GM19452 (cell line): ENCODE data around the gene CENPX.

Experiments used
- ATAC-seq: cut with Tn5 transposase; IDR thresholded peaks from one replicate; pipeline ENCODE4 v1.9.1; 2021; ENCODE audit not compliant: unreplicated experiment

CENPX gene

GRCh38 chr17:82012261-82012639, 10.4 kb downstream of the CENPX start:
- ATAC-seq, result no peak

GRCh38 chr17:82011617-82012187, 11.0 kb downstream of the CENPX start:
- no peak for ATAC-seq

GRCh38 chr17:82010575-82011525, 11.8 kb downstream of the CENPX start:
- no peak for ATAC-seq

DNA sequence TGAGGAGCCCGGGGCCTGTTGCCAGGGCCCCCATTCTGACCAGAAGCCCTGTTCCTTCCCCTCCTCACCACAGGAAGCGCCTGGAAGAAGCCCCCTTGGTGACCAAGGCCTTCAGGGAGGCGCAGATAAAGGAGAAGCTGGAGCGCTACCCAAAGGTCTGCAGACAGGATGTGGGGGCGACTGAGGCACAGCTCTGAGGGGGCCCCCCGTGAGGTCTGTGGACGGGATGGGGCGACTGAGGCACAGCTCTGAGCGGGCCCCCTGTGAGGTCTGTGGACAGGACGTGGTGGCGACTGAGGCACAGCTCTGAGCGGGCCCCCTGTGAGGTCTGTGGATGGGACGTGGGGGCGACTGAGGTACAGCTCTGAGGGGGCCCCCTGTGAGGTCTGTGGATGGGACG, 13.3 kb downstream of the CENPX start:
- no peak for ATAC-seq

GRCh38 chr17:82008941-82009405, 13.7 kb downstream of the CENPX start:
- no peak for ATAC-seq

DNA sequence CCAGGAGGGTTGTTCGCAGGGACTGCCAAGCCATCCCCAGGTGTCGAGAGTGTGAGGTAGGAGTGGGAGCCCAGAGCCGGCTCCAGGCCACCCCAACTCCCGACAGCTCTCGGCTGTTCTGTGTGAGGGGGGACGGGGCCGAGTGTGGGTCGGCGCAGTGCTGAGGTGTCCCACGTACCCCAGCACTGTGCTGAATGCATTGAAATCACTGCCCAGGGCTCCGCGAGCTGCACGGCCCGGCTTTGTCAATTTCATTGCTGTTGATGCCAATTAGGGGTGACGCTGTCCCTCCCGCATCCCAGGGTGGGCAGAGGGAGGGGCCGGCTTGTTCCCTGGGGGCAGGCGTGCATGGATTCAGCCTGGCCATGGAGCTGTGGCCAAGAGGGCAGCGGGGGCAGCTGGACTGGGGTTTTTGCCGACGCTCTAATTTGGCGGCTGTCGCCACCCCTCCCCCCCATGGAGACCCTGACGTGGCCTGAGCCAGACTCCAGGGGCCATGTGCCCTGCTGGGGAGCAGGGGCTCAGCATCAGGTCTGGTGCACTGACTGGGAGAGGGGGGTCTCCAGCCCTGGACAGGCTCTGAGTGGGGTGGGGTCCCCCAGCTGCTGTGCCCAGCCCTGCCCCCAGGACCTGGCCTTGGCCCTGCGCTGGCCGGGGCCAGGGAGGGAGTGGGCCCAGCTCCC, 14.3 kb downstream of the CENPX start:
- no peak for ATAC-seq

DNA sequence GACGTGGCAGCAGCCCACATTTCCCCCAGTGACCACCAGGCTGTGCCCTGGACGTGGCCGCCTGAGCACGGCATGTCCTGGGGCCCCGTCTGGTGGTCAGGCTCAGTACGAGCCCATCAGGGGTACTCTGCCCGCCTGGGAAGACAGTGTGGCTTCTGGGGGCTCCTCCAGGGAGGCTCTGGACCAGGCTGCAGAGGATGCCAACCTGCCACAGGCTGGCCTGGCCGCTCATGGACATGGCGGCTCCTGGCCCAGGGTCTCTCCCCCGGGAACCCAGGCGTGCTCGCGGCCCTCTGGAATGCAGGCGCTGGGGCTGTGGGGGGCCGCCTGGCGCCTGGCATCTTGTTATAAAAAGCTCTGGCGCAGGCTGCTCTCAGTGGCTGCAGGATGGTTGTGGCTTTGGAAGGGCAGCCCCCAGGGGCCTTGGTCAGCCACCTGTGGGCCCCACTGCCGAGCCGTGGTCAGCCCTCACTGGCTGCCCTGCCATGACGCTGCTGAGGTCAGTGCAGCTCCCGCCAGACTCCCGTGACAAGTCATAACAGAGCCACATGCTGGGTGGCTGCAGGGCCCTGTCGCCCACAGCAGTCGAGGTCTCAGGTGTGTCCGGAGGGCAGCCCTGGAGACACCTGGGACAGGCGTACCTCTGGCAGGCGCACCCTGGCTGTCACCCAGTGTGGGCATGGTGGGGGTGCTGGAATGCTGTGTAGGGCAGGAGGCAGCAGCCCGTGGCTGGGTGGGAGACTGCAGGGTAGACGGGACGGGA, 15.0 kb downstream of the CENPX start:
- no peak for ATAC-seq

DNA sequence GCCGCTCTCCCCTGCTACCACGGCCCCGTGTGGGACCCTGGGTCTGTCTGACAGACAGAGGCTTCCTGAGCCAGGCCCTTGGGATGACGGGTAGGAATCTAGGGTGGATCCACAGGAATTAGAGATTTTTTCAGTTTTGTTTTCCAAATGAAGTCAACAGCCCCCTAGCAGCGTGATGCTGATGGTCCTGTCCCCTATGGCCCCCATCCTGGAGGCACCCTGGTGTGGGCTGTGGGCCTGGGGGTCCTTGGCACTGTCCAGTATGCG, 15.5 kb downstream of the CENPX start:
- ATAC-seq, result no peak

- ATAC-seq, result no peak
Observed at GRCh38 chr17:82006468-82007227, 16.0 kb downstream of the CENPX start.

- ATAC-seq, result no peak
Observed at GRCh38 chr17:82005701-82006348, 16.9 kb downstream of the CENPX start.

GRCh38 chr17:82004517-82005455, 17.9 kb downstream of the CENPX start:
- no peak for ATAC-seq

DNA sequence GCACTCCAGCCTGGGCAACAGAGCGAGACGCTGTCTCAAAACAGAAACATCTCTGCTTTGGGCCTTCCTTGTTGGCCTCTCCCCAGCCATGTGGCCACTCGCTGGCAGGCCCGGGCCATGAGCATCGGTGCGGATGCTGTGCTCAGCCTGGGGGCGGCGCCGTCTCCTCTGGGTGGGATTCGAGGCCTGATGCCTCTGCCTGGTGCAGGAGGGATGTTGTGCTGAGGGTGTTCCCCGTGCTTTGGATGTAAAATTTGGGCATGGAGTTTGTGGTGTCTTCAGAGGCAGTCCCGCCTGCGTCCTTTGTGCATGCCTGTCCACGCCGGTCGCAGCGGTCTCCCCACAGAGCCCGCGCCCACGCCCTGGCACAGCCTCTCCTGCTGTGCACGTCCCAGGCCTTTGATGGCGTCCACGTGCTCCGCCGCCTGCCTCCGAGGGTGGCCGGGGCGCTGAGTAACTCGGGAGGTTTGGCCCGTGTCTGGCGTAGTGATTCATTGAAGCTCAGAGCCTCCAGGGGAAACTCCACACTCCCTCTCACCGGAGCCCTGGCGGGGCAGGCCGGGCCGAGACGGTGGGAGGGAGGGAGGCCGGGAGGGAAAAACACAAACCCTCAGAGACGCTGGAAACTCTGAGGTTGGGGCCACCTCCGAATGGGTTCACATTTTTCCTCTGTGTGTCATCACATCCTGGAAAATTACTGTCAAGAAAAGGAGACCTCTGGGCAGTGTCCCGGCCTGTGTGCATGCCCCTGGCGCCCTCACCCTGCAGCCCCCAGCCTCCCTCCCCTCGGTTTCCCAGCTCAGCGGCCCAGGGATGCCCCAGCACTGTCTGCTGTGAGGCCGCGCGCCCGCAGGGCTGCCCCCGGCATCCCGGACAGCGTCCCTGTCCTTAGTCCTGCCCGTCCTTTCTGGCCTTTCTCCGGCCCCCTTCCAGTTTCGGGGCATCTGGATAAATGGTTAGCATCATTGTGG, 19.0 kb downstream of the CENPX start:
- no peak for ATAC-seq

- ATAC-seq, result no peak
Observed at GRCh38 chr17:82001571-82002056, 21.1 kb downstream of the CENPX start.

DNA sequence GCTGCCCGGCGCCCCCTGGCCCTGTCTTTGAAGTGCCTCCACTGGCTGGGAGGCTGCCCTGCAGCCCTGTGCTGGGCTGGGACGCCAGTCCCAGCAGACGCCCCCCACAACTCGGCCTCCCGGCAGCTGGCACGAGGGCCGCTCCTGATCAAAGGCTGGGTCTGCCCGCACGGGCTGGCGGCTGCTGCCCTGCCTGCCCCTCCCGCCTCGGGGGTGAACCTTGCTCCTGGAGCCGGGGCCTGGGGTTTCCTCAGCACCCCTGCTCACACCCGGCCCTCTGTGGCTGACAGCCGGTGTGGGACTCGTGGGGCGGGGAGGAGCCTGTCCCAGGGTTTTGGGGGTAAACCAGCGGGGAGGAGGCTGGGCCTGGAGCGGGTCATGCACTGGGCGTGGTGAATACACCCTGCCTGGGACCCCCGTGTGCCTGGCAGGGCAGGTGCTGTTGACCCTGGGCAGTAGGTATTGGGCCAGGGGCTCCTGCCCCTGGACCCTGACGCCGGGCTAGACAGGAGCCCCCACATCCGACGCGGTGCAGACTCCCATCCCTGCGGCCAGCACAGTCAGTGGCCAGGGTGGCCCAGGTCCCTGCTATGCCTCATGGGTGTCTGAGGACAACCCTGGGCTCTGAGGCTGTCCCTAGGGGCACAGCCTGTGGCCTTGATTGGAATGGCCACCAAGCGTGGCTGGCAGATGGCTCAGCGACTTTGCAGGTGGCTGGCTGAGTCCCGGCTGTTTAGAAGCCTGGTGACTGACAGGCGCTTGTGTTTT, 21.7 kb downstream of the CENPX start:
- ATAC-seq, result no peak

DNA sequence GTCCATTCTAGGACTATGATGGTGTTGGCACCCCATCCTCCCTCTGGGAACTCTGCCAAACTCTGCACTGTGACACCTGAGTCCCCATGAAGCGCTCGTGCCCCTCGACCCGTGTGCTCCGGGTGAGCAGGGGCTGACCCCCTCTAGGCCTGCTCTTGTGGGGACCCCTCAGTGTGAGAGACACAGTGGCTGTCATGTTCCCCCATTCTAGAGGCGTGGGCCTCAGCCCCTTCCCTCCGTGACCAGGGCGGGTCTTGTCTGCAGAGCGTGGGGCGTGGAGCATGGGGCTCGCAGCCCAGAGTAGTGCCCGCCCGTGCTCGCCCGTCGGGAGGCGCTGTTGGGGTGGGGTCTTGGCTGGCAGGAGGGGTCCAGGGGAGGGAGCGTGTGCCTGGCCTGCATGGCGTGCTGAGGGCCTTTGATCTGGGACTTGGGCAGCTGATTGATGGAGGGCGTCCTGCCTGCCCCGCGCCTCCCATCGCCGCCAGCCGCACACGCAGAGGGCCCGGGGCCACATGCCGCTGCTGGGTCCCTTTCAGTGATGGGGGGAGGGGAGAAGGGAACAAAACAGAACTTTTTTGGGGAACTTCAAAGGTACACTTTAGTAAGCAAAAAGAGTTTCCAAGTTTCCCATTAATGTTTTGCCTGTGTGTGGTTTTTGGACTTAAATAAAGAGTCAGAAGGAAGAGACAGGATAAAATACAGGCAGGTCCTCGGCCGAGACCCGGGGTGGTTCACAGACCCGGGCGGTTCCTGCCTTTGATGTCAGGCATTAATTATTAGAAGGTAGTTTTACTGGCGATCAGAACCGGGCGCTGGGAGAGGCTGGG, 22.5 kb downstream of the CENPX start:
- no peak for ATAC-seq

- ATAC-seq, result no peak
Observed at GRCh38 chr17:81999587-81999975, 23.1 kb downstream of the CENPX start.
